GM23338 (cell line): ENCODE results near the gene MUC5B. TPM values are rescaled to one million over a fixed set of nuclear protein-coding genes. Genes with fewer than 3 reads are reported as not detected.

ENCODE experiments used
- ATAC-seq: fragments of 200-7000 bp; cut with Tn5 transposase; 3 replicates; pipeline ENCODE4 v1.9.1; 2020
- DNase-seq: peaks from one replicate; pipeline ENCODE4 v3.0.0-alpha.2; 2015; ENCODE audit warnings: low spot score
- H2AFZ ChIP-seq: fragments of 200-600 bp; sonication (generic); 2 replicates; pipeline ENCODE4 v1.8.0; 2016; ENCODE audit warnings: antibody characterized with exemption, mild to moderate bottlenecking, moderate library complexity
- H3F3A ChIP-seq: fragments of 200-600 bp; sonication (generic); replicated peaks from 2 replicates; pipeline ENCODE4 v1.8.0; 2017; ENCODE audit warnings: antibody characterized with exemption, mixed run types, low read depth
- H3K27ac ChIP-seq: fragments of 200-600 bp; sonication (generic); 2 replicates; pipeline ENCODE4 v1.6.1; 2016; ENCODE audit warnings: low read depth
- H3K27me3 ChIP-seq: fragments of 200-600 bp; sonication (generic); 2 replicates; pipeline ENCODE4 v1.8.0; 2016; ENCODE audit warnings: mild to moderate bottlenecking, mixed run types, moderate library complexity; ENCODE audit not compliant: insufficient read depth
- H3K36me3 ChIP-seq: fragments of 200-600 bp; sonication (generic); 2 replicates; pipeline ENCODE4 v1.8.0; 2016; ENCODE audit warnings: mild to moderate bottlenecking; ENCODE audit not compliant: insufficient read depth
- H3K4me1 ChIP-seq: fragments of 200-600 bp; sonication (generic); 2 replicates; pipeline ENCODE4 v1.8.0; 2016; ENCODE audit warnings: mild to moderate bottlenecking, moderate library complexity; ENCODE audit not compliant: insufficient read depth
- H3K4me2 ChIP-seq: fragments of 200-600 bp; sonication (generic); 2 replicates; pipeline ENCODE4 v1.7.1; 2017; ENCODE audit warnings: mixed run types
- H3K4me3 ChIP-seq: fragments of 200-600 bp; sonication (generic); 2 replicates; pipeline ENCODE4 v1.6.1; 2016; ENCODE audit warnings: mixed run types
- H3K79me2 ChIP-seq: fragments of 200-600 bp; sonication (generic); replicated peaks from 2 replicates; pipeline ENCODE4 v1.8.0; 2017; ENCODE audit warnings: mild to moderate bottlenecking; ENCODE audit not compliant: insufficient read depth
- H3K9me2 ChIP-seq: fragments of 200-600 bp; sonication (generic); 2 replicates; pipeline ENCODE4 v1.8.0; 2017; ENCODE audit not compliant: insufficient read depth
- H4K20me1 ChIP-seq: fragments of 200-600 bp; sonication (generic); replicated peaks from 2 replicates; pipeline ENCODE4 v1.8.0; 2017; ENCODE audit warnings: mild to moderate bottlenecking; ENCODE audit not compliant: insufficient read depth
- H3K27ac Mint-ChIP-seq: 2 replicates; pipeline ENCODE4 v1.8.0; 2020; ENCODE audit warnings: inconsistent platforms, mild to moderate bottlenecking, moderate library complexity, mixed read lengths
- H3K27me3 Mint-ChIP-seq: 3 replicates; pipeline ENCODE4 v1.8.0; 2022; ENCODE audit warnings: low read depth, mild to moderate bottlenecking, moderate library complexity, mixed read lengths, inconsistent platforms; ENCODE audit not compliant: insufficient read depth, poor library complexity
- H3K36me3 Mint-ChIP-seq: 3 replicates; pipeline ENCODE4 v1.8.0; 2021; ENCODE audit warnings: low read depth, mild to moderate bottlenecking, inconsistent platforms, moderate library complexity, mixed read lengths
- H3K4me1 Mint-ChIP-seq: 3 replicates; pipeline ENCODE4 v1.8.0; 2020; ENCODE audit warnings: mild to moderate bottlenecking, inconsistent platforms, mixed read lengths
- H3K4me3 Mint-ChIP-seq: 3 replicates; pipeline ENCODE4 v1.8.0; 2021; ENCODE audit warnings: moderate library complexity, mild to moderate bottlenecking, inconsistent platforms, mixed read lengths
- H3K9me3 Mint-ChIP-seq: 3 replicates; pipeline ENCODE4 v1.8.0; 2020; ENCODE audit warnings: moderate library complexity, mild to moderate bottlenecking, inconsistent platforms, mixed read lengths
- CREB1 ChIP-seq: fragments of 250-450 bp; sonication (Bioruptor Pico); IDR thresholded peaks from 2 replicates; pipeline ENCODE4 v1.5.0; 2020; ENCODE audit warnings: low read depth, mild to moderate bottlenecking, moderate library complexity
- EZH2 ChIP-seq: fragments of 200-600 bp; sonication (generic); IDR thresholded peaks from one replicate; pipeline ENCODE4 v1.8.0; 2017; ENCODE audit warnings: antibody characterized with exemption, mild to moderate bottlenecking, low read depth; ENCODE audit not compliant: unreplicated experiment
- EZH2phosphoT487 ChIP-seq: fragments of 200-600 bp; sonication (generic); IDR thresholded peaks from one replicate; pipeline ENCODE4 v1.8.1; 2018; ENCODE audit warnings: antibody characterized with exemption; ENCODE audit not compliant: unreplicated experiment
- JUNB ChIP-seq: IDR thresholded peaks from one replicate; pipeline ENCODE4 v1.6.1; 2016; ENCODE audit warnings: antibody characterized with exemption; ENCODE audit not compliant: unreplicated experiment
- NANOG ChIP-seq: IDR thresholded peaks from 2 replicates; pipeline ENCODE4 v1.6.1; 2016; ENCODE audit warnings: antibody characterized with exemption, borderline replicate concordance
- POLR2AphosphoS5 ChIP-seq: IDR thresholded peaks from 2 replicates; pipeline ENCODE4 v1.6.1; 2016; ENCODE audit warnings: antibody characterized with exemption, low read depth
- REST ChIP-seq: IDR thresholded peaks from one replicate; pipeline ENCODE4 v1.6.1; 2018; ENCODE audit warnings: antibody characterized with exemption; ENCODE audit not compliant: unreplicated experiment
- STAT1 ChIP-seq: IDR thresholded peaks from one replicate; pipeline ENCODE4 v1.6.1; 2016; ENCODE audit warnings: antibody characterized with exemption; ENCODE audit not compliant: unreplicated experiment
- ZNF114 ChIP-seq: fragments of 250-450 bp; sonication (Bioruptor Pico); IDR thresholded peaks from 2 replicates; pipeline ENCODE4 v1.5.0; 2020; ENCODE audit warnings: mild to moderate bottlenecking, moderate library complexity
- ZNF331 ChIP-seq: fragments of 250-450 bp; sonication (Bioruptor Pico); IDR thresholded peaks from 2 replicates; pipeline ENCODE4 v1.5.0; 2020; ENCODE audit warnings: low read depth, mild to moderate bottlenecking, moderate library complexity
- polyA plus RNA-seq: library from polyadenylated mRNA; unstranded; fragments of >200 nt; fragmentation: Nextera tagmentation; extraction: Ambion mirVana; gene quantifications from 2 replicates; pipeline ENCODE4 v1.2.1, GENCODE V29; 2016
- total RNA-seq: library from RNA; depleted of rRNA; stranded (reverse); fragments of >200 nt; shearing (Covaris generic); gene quantifications from 2 replicates; pipeline ENCODE4 v1.2.3, GENCODE V29; 2014
- TF ChIP-seq, protein P1 (sequence below): IDR thresholded peaks from 2 replicates; pipeline ENCODE4 v1.6.1; 2016; ENCODE audit warnings: antibody characterized with exemption
- TF ChIP-seq, protein P2 (sequence below), 2 experiments: fragments of 200-600 bp in 1 of 2; sonication (generic) in 1 of 2; conservative IDR thresholded peaks; 2 replicates each; pipeline versions ENCODE4 v1.5.1 to v1.6.1; 2016 to 2017; ENCODE audit warnings: antibody characterized with exemption in 2 of 2, low read depth in 2 of 2, mild to moderate bottlenecking in 2 of 2, moderate library complexity in 1 of 2
- TF ChIP-seq, protein P3 (sequence below): fragments of 250-450 bp; sonication (Bioruptor Pico); IDR thresholded peaks from 2 replicates; pipeline ENCODE4 v1.5.0; 2020; ENCODE audit warnings: mild to moderate bottlenecking, moderate library complexity

MUC5B gene
- total and polyA plus RNA-seq, 2 experiments from 2014 or later: 0.18 to 0.90 TPM

DNA sequence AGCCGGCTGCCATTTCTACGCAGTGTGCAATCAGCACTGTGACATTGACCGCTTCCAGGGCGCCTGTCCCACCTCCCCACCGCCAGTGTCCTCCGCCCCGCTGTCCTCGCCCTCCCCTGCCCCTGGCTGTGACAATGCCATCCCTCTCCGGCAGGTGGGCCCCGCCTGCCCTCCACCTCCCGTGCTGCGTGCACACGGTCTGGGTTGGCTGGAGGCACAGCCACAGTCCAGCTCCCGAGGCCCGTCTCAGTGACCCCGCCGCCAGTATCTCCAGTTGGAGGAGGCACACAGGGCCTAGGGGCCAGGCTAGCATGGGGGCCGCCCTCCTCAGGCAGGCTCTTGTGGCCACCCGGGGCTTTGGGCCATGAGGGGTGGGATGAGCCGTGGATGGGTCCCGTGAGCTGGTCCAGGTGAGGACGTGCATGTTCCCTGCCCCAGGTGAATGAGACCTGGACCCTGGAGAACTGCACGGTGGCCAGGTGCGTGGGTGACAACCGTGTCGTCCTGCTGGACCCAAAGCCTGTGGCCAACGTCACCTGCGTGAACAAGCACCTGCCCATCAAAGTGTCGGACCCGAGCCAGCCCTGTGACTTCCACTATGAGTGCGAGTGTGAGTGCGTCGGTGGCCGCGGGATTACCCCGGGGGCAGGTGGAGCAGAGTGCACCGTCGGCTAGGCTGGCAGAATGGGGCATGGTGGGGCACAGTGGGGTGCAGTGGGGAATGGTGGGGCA is 29.7 kb downstream of the MUC5B start:
- Histone ChIP-seq H3F3A (no peaks in the 10 kb centered on the region), H2AFZ (no peak overlapping the region), H3K4me2 (no peak overlapping the region), H3K79me2 (no peaks in the 10 kb centered on the region), H3K27ac (no peak overlapping the region), H3K4me3 (no peak overlapping the region), H3K36me3 (no peaks in the 10 kb centered on the region), H3K4me1 (no peaks in the 10 kb centered on the region), H4K20me1 (no peaks in the 10 kb centered on the region), H3K9me2 (no peaks in the 10 kb centered on the region), H3K27me3 (no peaks in the 10 kb centered on the region)
- no peak for ATAC-seq
- DNase-seq: no peak
- Mint-ChIP-seq H3K9me3 (peaks cover 48% of the 10 kb centered on the region), H3K36me3 (peaks cover 28% of the 10 kb centered on the region), H3K4me3 (no peak overlapping the region), H3K27ac (no peak overlapping the region), H3K27me3 (peaks cover 18% of the 10 kb centered on the region), H3K4me1 (no peaks in the 10 kb centered on the region)
- no peak for TF ChIP-seq ZNF114 (CRISPR knock-in tag)
- TF ChIP-seq JUNB: no peak
- TF ChIP-seq EZH2: no peak
- TF ChIP-seq, protein P1, sequence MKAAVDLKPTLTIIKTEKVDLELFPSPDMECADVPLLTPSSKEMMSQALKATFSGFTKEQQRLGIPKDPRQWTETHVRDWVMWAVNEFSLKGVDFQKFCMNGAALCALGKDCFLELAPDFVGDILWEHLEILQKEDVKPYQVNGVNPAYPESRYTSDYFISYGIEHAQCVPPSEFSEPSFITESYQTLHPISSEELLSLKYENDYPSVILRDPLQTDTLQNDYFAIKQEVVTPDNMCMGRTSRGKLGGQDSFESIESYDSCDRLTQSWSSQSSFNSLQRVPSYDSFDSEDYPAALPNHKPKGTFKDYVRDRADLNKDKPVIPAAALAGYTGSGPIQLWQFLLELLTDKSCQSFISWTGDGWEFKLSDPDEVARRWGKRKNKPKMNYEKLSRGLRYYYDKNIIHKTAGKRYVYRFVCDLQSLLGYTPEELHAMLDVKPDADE: no peak
- no peak for TF ChIP-seq EZH2phosphoT487
- TF ChIP-seq POLR2AphosphoS5: no peak
- TF ChIP-seq, protein P2, sequence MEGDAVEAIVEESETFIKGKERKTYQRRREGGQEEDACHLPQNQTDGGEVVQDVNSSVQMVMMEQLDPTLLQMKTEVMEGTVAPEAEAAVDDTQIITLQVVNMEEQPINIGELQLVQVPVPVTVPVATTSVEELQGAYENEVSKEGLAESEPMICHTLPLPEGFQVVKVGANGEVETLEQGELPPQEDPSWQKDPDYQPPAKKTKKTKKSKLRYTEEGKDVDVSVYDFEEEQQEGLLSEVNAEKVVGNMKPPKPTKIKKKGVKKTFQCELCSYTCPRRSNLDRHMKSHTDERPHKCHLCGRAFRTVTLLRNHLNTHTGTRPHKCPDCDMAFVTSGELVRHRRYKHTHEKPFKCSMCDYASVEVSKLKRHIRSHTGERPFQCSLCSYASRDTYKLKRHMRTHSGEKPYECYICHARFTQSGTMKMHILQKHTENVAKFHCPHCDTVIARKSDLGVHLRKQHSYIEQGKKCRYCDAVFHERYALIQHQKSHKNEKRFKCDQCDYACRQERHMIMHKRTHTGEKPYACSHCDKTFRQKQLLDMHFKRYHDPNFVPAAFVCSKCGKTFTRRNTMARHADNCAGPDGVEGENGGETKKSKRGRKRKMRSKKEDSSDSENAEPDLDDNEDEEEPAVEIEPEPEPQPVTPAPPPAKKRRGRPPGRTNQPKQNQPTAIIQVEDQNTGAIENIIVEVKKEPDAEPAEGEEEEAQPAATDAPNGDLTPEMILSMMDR (conservative IDR thresholded peaks at IDR 0.05; ENCODE audit: low read depth in 2 of 2): no peak
- TF ChIP-seq CREB1 (CRISPR knock-in tag): no peak
- no peak for TF ChIP-seq REST
- no peak for TF ChIP-seq STAT1
- no peak for TF ChIP-seq NANOG
- no peak for TF ChIP-seq ZNF331 (CRISPR knock-in tag)
- TF ChIP-seq, protein P3, sequence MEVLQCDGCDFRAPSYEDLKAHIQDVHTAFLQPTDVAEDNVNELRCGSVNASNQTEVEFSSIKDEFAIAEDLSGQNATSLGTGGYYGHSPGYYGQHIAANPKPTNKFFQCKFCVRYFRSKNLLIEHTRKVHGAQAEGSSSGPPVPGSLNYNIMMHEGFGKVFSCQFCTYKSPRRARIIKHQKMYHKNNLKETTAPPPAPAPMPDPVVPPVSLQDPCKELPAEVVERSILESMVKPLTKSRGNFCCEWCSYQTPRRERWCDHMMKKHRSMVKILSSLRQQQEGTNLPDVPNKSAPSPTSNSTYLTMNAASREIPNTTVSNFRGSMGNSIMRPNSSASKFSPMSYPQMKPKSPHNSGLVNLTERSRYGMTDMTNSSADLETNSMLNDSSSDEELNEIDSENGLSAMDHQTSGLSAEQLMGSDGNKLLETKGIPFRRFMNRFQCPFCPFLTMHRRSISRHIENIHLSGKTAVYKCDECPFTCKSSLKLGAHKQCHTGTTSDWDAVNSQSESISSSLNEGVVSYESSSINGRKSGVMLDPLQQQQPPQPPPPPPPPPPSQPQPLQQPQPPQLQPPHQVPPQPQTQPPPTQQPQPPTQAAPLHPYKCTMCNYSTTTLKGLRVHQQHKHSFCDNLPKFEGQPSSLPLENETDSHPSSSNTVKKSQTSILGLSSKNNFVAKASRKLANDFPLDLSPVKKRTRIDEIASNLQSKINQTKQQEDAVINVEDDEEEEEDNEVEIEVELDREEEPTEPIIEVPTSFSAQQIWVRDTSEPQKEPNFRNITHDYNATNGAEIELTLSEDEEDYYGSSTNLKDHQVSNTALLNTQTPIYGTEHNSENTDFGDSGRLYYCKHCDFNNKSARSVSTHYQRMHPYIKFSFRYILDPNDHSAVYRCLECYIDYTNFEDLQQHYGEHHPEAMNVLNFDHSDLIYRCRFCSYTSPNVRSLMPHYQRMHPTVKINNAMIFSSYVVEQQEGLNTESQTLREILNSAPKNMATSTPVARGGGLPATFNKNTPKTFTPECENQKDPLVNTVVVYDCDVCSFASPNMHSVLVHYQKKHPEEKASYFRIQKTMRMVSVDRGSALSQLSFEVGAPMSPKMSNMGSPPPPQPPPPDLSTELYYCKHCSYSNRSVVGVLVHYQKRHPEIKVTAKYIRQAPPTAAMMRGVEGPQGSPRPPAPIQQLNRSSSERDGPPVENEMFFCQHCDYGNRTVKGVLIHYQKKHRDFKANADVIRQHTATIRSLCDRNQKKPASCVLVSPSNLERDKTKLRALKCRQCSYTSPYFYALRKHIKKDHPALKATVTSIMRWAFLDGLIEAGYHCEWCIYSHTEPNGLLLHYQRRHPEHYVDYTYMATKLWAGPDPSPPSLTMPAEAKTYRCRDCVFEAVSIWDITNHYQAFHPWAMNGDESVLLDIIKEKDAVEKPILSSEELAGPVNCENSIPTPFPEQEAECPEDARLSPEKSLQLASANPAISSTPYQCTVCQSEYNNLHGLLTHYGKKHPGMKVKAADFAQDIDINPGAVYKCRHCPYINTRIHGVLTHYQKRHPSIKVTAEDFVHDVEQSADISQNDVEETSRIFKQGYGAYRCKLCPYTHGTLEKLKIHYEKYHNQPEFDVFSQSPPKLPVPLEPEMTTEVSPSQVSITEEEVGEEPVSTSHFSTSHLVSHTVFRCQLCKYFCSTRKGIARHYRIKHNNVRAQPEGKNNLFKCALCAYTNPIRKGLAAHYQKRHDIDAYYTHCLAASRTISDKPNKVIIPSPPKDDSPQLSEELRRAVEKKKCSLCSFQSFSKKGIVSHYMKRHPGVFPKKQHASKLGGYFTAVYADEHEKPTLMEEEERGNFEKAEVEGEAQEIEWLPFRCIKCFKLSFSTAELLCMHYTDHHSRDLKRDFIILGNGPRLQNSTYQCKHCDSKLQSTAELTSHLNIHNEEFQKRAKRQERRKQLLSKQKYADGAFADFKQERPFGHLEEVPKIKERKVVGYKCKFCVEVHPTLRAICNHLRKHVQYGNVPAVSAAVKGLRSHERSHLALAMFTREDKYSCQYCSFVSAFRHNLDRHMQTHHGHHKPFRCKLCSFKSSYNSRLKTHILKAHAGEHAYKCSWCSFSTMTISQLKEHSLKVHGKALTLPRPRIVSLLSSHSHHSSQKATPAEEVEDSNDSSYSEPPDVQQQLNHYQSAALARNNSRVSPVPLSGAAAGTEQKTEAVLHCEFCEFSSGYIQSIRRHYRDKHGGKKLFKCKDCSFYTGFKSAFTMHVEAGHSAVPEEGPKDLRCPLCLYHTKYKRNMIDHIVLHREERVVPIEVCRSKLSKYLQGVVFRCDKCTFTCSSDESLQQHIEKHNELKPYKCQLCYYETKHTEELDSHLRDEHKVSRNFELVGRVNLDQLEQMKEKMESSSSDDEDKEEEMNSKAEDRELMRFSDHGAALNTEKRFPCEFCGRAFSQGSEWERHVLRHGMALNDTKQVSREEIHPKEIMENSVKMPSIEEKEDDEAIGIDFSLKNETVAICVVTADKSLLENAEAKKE: no peak
